Lung (tissue), 12 donors: Measurements from ENCODE around the gene KLK5. TPM values are rescaled to one million over a fixed set of nuclear protein-coding genes. Genes with fewer than 3 reads are reported as not detected.
A peak's percentile ranks its signal among the peaks of the same experiment; 100 is the strongest.

Experiments used
- ATAC-seq: fragments of 200-7000 bp; cut with Tn5 transposase; one replicate; pipeline ENCODE4 v1.9.1; 2020; ENCODE audit warnings: moderate number of reproducible peaks; ENCODE audit not compliant: insufficient read depth, low FRiP score
- DNase-seq, 3 donors: peaks; one replicate each; pipeline ENCODE4 v3.0.0-alpha.2; 2013 to 2017
- H3K27ac ChIP-seq, 2 donors: one replicate each; pipeline ENCODE4 v1.5.1; 2013; ENCODE audit warnings: mild to moderate bottlenecking in 2 of 2, moderate library complexity in 2 of 2, control low read depth in 1 of 2, inconsistent platforms in 1 of 2, low read depth in 1 of 2, low read length in 1 of 2
- H3K27me3 ChIP-seq, 3 donors: one replicate each; pipeline ENCODE4 v1.5.1; 2013; ENCODE audit warnings: low read length in 2 of 3; ENCODE audit not compliant: control insufficient read depth in 3 of 3, insufficient read depth in 3 of 3
- H3K36me3 ChIP-seq, 4 donors: one replicate each; pipeline ENCODE4 v1.5.1; 2013; ENCODE audit warnings: low read length in 4 of 4, mild to moderate bottlenecking in 1 of 4, moderate library complexity in 1 of 4; ENCODE audit not compliant: control insufficient read depth in 4 of 4, insufficient read depth in 4 of 4
- H3K4me1 ChIP-seq, 5 donors: one replicate each; pipeline ENCODE4 v1.5.1; 2013; ENCODE audit warnings: low read length in 5 of 5, mild to moderate bottlenecking in 2 of 5, moderate library complexity in 1 of 5; ENCODE audit not compliant: control insufficient read depth in 5 of 5, insufficient read depth in 5 of 5
- H3K4me3 ChIP-seq: one replicate; pipeline ENCODE4 v1.5.1; 2013; ENCODE audit warnings: mild to moderate bottlenecking, control low read depth, moderate library complexity
- H3K9ac ChIP-seq, 2 donors: one replicate each; pipeline ENCODE4 v1.5.1; 2013; ENCODE audit warnings: low read length in 2 of 2, control low read depth in 1 of 2; ENCODE audit not compliant: insufficient read depth in 1 of 2
- H3K9me3 ChIP-seq, 4 donors: one replicate each; pipeline ENCODE4 v1.5.1; 2013; ENCODE audit warnings: low read length in 3 of 4, mild to moderate bottlenecking in 1 of 4, moderate library complexity in 1 of 4; ENCODE audit not compliant: control insufficient read depth in 4 of 4, insufficient read depth in 3 of 4
- CTCF ChIP-seq: IDR thresholded peaks from 2 replicates; pipeline ENCODE4 v1.5.1; 2012; ENCODE audit warnings: mild to moderate bottlenecking; ENCODE audit errors: control extremely low read depth, extremely low read depth
- WGBS, 2 donors: extraction: QIAGEN DNeasy Blood & Tissue Kit; methylation state at CpG; one replicate each; pipeline ENCODE4 v1.1.7; 2013; 5-methylcytosine and 5-hydroxymethylcytosine counted together
- polyA plus RNA-seq, 2 donors: library from polyadenylated mRNA; stranded (reverse); fragments of 200-250 nt; gene quantifications; one replicate each; pipeline ENCODE4 v1.2.1, GENCODE V29; 2013
- total RNA-seq, 2 donors: library from RNA; depleted of rRNA in 1 of 2; stranded (reverse); fragments of >200 nt in 1 of 2; gene quantifications; one replicate each; pipeline ENCODE4 v1.2.1, GENCODE V29; 2014 to 2021
- donor health status: control.
- donor health status: control.
- donor health status: Bipolar disorder and iron deficiency.
- donor health status: healthy.
- donor health status: DM: yes; HTN: yes; CAD: no.

Gene KLK5
- total and polyA plus RNA-seq, 4 donors = 0.06 to 0.60 TPM; not detected in 2

DNA sequence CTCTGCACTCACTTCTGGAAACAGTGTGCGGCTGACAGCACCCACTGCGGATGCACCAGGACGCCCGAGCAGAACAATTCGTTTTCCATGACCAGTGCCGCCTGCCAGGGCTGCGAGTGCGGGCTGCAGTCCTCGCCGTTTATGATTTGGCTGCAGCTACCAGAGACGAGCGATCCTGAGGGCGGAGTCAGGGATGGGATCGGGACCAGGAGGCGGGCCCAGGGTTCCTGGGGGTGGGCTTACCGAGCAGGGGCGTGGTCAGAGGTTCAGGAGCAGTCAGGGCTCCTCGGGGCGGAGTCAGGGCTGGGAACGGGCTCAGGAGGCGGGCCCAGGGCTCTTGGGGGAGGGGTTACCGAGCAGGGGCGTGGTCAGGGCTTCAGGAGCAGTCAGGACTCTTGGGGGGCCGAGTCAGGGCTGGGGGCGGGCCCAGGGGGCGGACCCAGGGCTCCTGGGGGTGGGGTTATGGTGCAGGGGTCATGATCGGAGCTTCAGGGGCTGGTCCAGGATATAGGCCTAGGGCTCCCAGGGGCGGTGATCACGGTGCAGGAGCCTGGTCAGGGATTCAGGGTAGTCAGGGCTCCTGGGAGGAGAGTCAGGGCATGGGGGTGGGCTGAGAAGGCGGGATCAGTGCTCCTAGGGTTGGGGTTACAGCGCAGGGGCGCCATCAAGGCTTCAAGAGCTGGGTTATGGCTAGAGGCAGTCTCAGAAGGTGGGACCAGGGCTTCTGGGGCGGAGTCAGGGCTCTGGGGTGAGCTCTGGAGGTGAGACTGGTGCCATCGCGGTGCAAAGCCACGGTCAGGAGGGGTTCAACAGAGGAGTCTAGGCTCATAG lies 43.4 kb downstream of the KLK5 start:
- peaks cover 24 to 55% (median 28%) of the 10 kb centered on the region in 3 donors for H3K27me3 ChIP-seq
- peaks cover 0 to 5% (median 0%) of the 10 kb centered on the region in 5 donors for H3K4me1 ChIP-seq
- H3K27ac ChIP-seq = no peak overlapping the region
- H3K9me3 ChIP-seq = peaks cover 0 to 13% (median 0%) of the 10 kb centered on the region in 4 donors
- no peak overlapping the region for H3K4me3 ChIP-seq
- no peak overlapping the region for H3K9ac ChIP-seq
- WGBS, 2 donors = 4 to 5% methylated on average over 36 of the region's 36 CpGs
- DNase-seq (peak in 2 of 3 donors; percentile 4 to 40), ATAC-seq (no peak)
- TF ChIP-seq CTCF = no peak
- no peaks in the 10 kb centered on the region for H3K36me3 ChIP-seq

DNA sequence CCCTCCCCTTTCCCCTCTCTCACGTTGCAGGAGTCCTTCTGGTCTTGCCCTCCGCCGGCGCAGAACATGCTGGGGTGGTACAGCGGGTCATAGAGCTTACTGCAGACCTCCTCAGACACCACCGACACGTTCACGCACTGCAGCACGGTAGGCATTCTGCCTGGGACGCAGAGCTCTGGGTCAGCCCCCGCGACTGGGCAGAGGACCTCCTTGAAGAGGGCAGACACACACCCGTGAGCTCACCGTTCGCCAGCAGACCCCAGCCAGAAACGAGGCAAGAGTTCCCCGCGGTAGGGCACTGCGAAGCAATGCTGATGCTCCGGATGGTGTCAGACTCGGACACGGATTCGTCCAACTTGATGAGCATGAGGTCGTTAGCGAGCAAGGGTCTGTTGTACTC lies 44.5 kb downstream of the KLK5 start:
- peaks cover 0 to 13% (median 0%) of the 10 kb centered on the region in 4 donors for H3K9me3 ChIP-seq
- no peaks in the 10 kb centered on the region for H3K36me3 ChIP-seq
- TF ChIP-seq CTCF = no peak
- no peak overlapping the region for H3K4me3 ChIP-seq
- ATAC-seq = no peak
- WGBS, 2 donors = 67 to 68% methylated on average over 25 of the region's 25 CpGs
- no peak overlapping the region for H3K27ac ChIP-seq
- peaks cover 0 to 5% (median 0%) of the 10 kb centered on the region in 5 donors for H3K4me1 ChIP-seq
- no peak for DNase-seq
- no peak overlapping the region for H3K9ac ChIP-seq
- H3K27me3 ChIP-seq = peaks cover 24 to 53% (median 28%) of the 10 kb centered on the region in 3 donors

DNA sequence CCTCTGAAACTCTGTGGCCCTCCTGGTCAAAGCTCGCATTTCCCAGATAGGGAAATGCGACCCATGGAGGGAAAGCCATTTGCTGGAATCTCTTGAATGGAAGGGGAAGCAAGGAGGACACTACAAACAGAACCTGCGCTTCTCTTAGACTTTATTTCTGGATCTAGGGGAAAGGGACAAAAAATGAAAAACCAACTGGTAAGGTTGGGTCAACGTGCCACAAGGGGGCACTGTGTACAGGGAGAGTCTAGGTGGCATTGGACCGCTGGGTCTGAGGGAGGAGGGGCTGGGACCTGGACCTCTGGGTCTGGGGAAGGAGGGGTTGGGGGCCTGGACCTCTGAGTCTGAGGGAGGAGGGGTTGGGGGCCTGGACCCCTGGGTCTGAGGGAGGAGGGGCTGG lies 46.6 kb downstream of the KLK5 start:
- 18 to 21% methylated on average over 5 of the region's 5 CpGs for WGBS, 2 donors
- no peak for TF ChIP-seq CTCF
- Histone ChIP-seq H3K27ac (no peak overlapping the region), H3K36me3 (no peaks in the 10 kb centered on the region), H3K9ac (no peak overlapping the region), H3K4me1 (peaks cover 0 to 5% (median 0%) of the 10 kb centered on the region in 5 donors), H3K9me3 (peaks cover 0 to 10% (median 0%) of the 10 kb centered on the region in 4 donors), H3K4me3 (no peak overlapping the region), H3K27me3 (peaks cover 18 to 35% (median 21%) of the 10 kb centered on the region in 3 donors)
- DNase-seq (peak in 1 of 3 donors; percentile 32), ATAC-seq (no peak)
